ENCODE results near the gene NPTN. TPM values are rescaled to one million over a fixed set of nuclear protein-coding genes. Genes with fewer than 3 reads are reported as not detected.
A peak's percentile ranks its signal among the peaks of the same experiment; 100 is the strongest.

The NPTN gene
- polyA plus RNA-seq, 2 of the 4 experiments (the other 2 are of a cell fraction), result 150 to 201 TPM

- no peak overlapping the region for H3K4me3 ChIP-seq
- no peak for FAIRE-seq
- ChIA-PET CTCF (interaction anchor here (1.3 to 2.7 kb wide), 2 partner anchors 9 to 11 kb away, joined by 3 to 21 read pairs; no protein-coding TSS in a partner anchor), POLR2A (no interaction called here)
- no peak overlapping the region for H3K27ac ChIP-seq
- H3K4me1 ChIP-seq, result peaks cover 66% of the 10 kb centered on the region
- H3K4me2 ChIP-seq, result peak overlapping the region; percentile 4; the same call in 1 of the 3 replicates
- no peak for DNase-seq (ENCODE audit: low read depth in 1 of 2, low spot score in 1 of 2)
- no peak for ATAC-seq
- TF ChIP-seq CBX2 (IDR thresholded peaks at IDR 0.05; ENCODE audit: borderline replicate concordance, low read depth), result no peak
- TF ChIP-seq ZNF302 (CRISPR knock-in tag; IDR thresholded peaks at IDR 0.05), result no peak
- no peak for TF ChIP-seq MYC (IDR thresholded peaks at IDR 0.05; ENCODE audit: borderline replicate concordance, low read length)
- no peak for TF ChIP-seq JUNB (IDR thresholded peaks at IDR 0.05)
- TF ChIP-seq EHF (CRISPR knock-in tag; IDR thresholded peaks at IDR 0.05), result no peak
- no peak for TF ChIP-seq ZC3H11A (IDR thresholded peaks at IDR 0.05)
- TF ChIP-seq PHF8 (IDR thresholded peaks at IDR 0.05; ENCODE audit: borderline replicate concordance, low read depth), result no peak
- no peak for TF ChIP-seq RNF2 (IDR thresholded peaks at IDR 0.05; ENCODE audit: borderline replicate concordance, low read depth)
- no peak for TF ChIP-seq HDAC2 (IDR thresholded peaks at IDR 0.05)
- TF ChIP-seq HOXA7 (CRISPR knock-in tag; IDR thresholded peaks at IDR 0.05), result no peak
- H3K9me3 ChIP-seq, result no peaks in the 10 kb centered on the region
- 48% methylated on average over 2 of the region's 2 CpGs for WGBS (ENCODE audit: missing lambda C conversion rate)
Observed at GRCh38 chr15:73626072-73626471, 7.1 kb downstream of the NPTN start.

DNA sequence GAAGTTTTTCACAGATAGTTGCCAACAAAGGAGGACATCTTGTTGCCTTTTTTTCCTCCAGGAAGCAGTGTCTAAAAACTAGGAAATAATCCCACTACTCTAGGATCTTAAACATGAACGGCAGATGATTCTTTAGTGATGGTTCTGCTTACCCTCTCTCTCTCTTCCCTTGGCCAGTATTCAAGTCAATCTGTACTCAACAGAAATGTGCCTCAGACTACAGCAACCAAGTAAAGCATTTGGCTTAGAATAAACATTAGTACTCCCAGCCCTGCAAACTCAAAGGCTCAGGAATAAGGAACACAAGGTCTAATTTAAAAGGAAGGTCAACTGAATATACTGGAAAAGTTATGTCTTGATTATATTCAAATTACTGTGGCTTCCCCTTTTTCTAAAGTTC, 8.7 kb downstream of the NPTN start:
- H3K9me3 ChIP-seq, result no peaks in the 10 kb centered on the region
- FAIRE-seq (no peak), ATAC-seq (no peak), DNase-seq (ENCODE audit: low read depth in 1 of 2, low spot score in 1 of 2) (no peak)
- H3K4me1 ChIP-seq, result peaks cover 51% of the 10 kb centered on the region
- WGBS (ENCODE audit: missing lambda C conversion rate), result 76% methylated on average over 1 of the region's 1 CpG
- H3K4me3 ChIP-seq, result no peak overlapping the region
- no peak for TF ChIP-seq HDAC2 (IDR thresholded peaks at IDR 0.05)
- no peak for TF ChIP-seq ATOH8 (CRISPR knock-in tag; IDR thresholded peaks at IDR 0.05; ENCODE audit: low read depth)
- H3K4me2 ChIP-seq, result no peak overlapping the region
- ChIA-PET POLR2A (no interaction called here), CTCF (interaction anchor here (1.3 to 11.1 kb wide), 4 partner anchors 10 to 16 kb away, joined by 3 to 112 read pairs (median 13); no protein-coding TSS in a partner anchor)
- H3K27ac ChIP-seq, result no peak overlapping the region

- TF ChIP-seq HMGXB4 (CRISPR knock-in tag; IDR thresholded peaks at IDR 0.05; ENCODE audit: borderline replicate concordance), result no peak
- no peak for TF ChIP-seq FOSB (CRISPR knock-in tag; IDR thresholded peaks at IDR 0.05)
- TF ChIP-seq HDAC2 (IDR thresholded peaks at IDR 0.05), result no peak
- no peak for TF ChIP-seq BHLHE40 (IDR thresholded peaks at IDR 0.05; ENCODE audit: low read depth, low read length)
- TF ChIP-seq SMC3 (IDR thresholded peaks at IDR 0.05), result no peak
- TF ChIP-seq HEYL (CRISPR knock-in tag; IDR thresholded peaks at IDR 0.05), result no peak
- TF ChIP-seq HOXB13 (CRISPR knock-in tag; IDR thresholded peaks at IDR 0.05; ENCODE audit: low read depth), result no peak
- TF ChIP-seq NFE2L2 (conservative IDR thresholded peaks at IDR 0.05; ENCODE audit: low read length), result no peak
- TF ChIP-seq RARB (CRISPR knock-in tag; IDR thresholded peaks at IDR 0.05), result no peak
- no peak for TF ChIP-seq CBX8 (IDR thresholded peaks at IDR 0.05)
- TF ChIP-seq RCOR1 (IDR thresholded peaks at IDR 0.05; ENCODE audit: low read depth, low read length), result no peak
- TF ChIP-seq, protein P1, sequence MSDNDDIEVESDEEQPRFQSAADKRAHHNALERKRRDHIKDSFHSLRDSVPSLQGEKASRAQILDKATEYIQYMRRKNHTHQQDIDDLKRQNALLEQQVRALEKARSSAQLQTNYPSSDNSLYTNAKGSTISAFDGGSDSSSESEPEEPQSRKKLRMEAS (IDR thresholded peaks at IDR 0.05), result no peak
- TF ChIP-seq HOXA7 (CRISPR knock-in tag; IDR thresholded peaks at IDR 0.05), result no peak
- TF ChIP-seq ZSCAN20 (CRISPR knock-in tag; IDR thresholded peaks at IDR 0.05), result no peak
- TF ChIP-seq, protein P2, sequence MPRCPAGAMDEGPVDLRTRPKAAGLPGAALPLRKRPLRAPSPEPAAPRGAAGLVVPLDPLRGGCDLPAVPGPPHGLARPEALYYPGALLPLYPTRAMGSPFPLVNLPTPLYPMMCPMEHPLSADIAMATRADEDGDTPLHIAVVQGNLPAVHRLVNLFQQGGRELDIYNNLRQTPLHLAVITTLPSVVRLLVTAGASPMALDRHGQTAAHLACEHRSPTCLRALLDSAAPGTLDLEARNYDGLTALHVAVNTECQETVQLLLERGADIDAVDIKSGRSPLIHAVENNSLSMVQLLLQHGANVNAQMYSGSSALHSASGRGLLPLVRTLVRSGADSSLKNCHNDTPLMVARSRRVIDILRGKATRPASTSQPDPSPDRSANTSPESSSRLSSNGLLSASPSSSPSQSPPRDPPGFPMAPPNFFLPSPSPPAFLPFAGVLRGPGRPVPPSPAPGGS (IDR thresholded peaks at IDR 0.05), result no peak
- no peak for TF ChIP-seq JUN (IDR thresholded peaks at IDR 0.05)
- DNase-seq (ENCODE audit: low read depth in 1 of 2, low spot score in 1 of 2), result no peak
- H3K4me3 ChIP-seq, result no peak overlapping the region
- no peaks in the 10 kb centered on the region for H3K9me3 ChIP-seq
- ChIA-PET CTCF (interaction anchor here (1.4 to 11.1 kb wide), 2 partner anchors 15 to 20 kb away, joined by 3 to 112 read pairs; no protein-coding TSS in a partner anchor), POLR2A (no interaction called here)
- H3K4me1 ChIP-seq, result peaks cover 23% of the 10 kb centered on the region; the same call in 2 of the 3 replicates
- peak; percentile 7 for FAIRE-seq
- H3K4me2 ChIP-seq, result no peak overlapping the region
- ATAC-seq, result no peak
- H3K27ac ChIP-seq, result no peak overlapping the region
Observed at GRCh38 chr15:73621286-73621826, 11.8 kb downstream of the NPTN start.

Data from A549 (cell line).